NCI-H1105 (cell line): ENCODE data around the gene IFNG-AS1.

Source experiments
- DNase-seq: peaks from one replicate; lab custom pipeline; 2025; lab: John Stamatoyannopoulos, UW

IFNG-AS1 gene

GRCh38 chr12:67994046-67994445 lies 4.8 kb downstream of the IFNG-AS1 start:
- DNase-seq, result no peak

GRCh38 chr12:67996347-67996746 lies 7.1 kb downstream of the IFNG-AS1 start:
- DNase-seq, result no peak

GRCh38 chr12:67998379-67998778 lies 9.1 kb downstream of the IFNG-AS1 start:
- no peak for DNase-seq

- no peak for DNase-seq
Observed at GRCh38 chr12:67999244-67999643, 10.0 kb downstream of the IFNG-AS1 start.

GRCh38 chr12:68001486-68002466 lies 12.5 kb downstream of the IFNG-AS1 start:
- no peak for DNase-seq

- DNase-seq, result no peak
Observed at GRCh38 chr12:68003777-68004176, 14.5 kb downstream of the IFNG-AS1 start.

GRCh38 chr12:68007033-68007432 lies 17.8 kb downstream of the IFNG-AS1 start:
- DNase-seq, result no peak

- DNase-seq, result no peak
Observed at GRCh38 chr12:68007466-68007865, 18.2 kb downstream of the IFNG-AS1 start.

GRCh38 chr12:68011206-68011881 lies 22.1 kb downstream of the IFNG-AS1 start:
- DNase-seq, result no peak

GRCh38 chr12:68011882-68012207 lies 22.6 kb downstream of the IFNG-AS1 start:
- DNase-seq, result no peak

- DNase-seq, result no peak
Observed at GRCh38 chr12:68012712-68013111, 23.5 kb downstream of the IFNG-AS1 start.

GRCh38 chr12:68013181-68013580 lies 23.9 kb downstream of the IFNG-AS1 start:
- no peak for DNase-seq

- DNase-seq, result no peak
Observed at GRCh38 chr12:68016136-68016535, 26.9 kb downstream of the IFNG-AS1 start.

- DNase-seq, result no peak
Observed at GRCh38 chr12:68018315-68018714, 29.1 kb downstream of the IFNG-AS1 start.

- no peak for DNase-seq
Observed at GRCh38 chr12:68020049-68020448, 30.8 kb downstream of the IFNG-AS1 start.

GRCh38 chr12:68020699-68021098 lies 31.5 kb downstream of the IFNG-AS1 start:
- no peak for DNase-seq

- DNase-seq, result no peak
Observed at GRCh38 chr12:68028647-68029046, 39.4 kb downstream of the IFNG-AS1 start.

- DNase-seq, result no peak
Observed at GRCh38 chr12:68030248-68030647, 41.0 kb downstream of the IFNG-AS1 start.

- no peak for DNase-seq
Observed at GRCh38 chr12:68031174-68031573, 41.9 kb downstream of the IFNG-AS1 start.

GRCh38 chr12:68031881-68032739 lies 42.9 kb downstream of the IFNG-AS1 start:
- DNase-seq, result no peak

GRCh38 chr12:68034567-68034966 lies 45.3 kb downstream of the IFNG-AS1 start:
- no peak for DNase-seq

GRCh38 chr12:68036642-68037041 lies 47.4 kb downstream of the IFNG-AS1 start:
- DNase-seq, result no peak
